NCI-H2029 (cell line): Measurements from ENCODE around the gene HEXIM2.
A peak's percentile ranks its signal among the peaks of the same experiment; 100 is the strongest.
"Not testable (repeated sequence)": the region's sequence is repeated elsewhere in the genome, so short reads cannot be mapped to it uniquely, and the experiment has no call there.

Experiments used
- DNase-seq: peaks from one replicate; lab custom pipeline; 2025; lab: John Stamatoyannopoulos, UW

HEXIM2 gene

DNA sequence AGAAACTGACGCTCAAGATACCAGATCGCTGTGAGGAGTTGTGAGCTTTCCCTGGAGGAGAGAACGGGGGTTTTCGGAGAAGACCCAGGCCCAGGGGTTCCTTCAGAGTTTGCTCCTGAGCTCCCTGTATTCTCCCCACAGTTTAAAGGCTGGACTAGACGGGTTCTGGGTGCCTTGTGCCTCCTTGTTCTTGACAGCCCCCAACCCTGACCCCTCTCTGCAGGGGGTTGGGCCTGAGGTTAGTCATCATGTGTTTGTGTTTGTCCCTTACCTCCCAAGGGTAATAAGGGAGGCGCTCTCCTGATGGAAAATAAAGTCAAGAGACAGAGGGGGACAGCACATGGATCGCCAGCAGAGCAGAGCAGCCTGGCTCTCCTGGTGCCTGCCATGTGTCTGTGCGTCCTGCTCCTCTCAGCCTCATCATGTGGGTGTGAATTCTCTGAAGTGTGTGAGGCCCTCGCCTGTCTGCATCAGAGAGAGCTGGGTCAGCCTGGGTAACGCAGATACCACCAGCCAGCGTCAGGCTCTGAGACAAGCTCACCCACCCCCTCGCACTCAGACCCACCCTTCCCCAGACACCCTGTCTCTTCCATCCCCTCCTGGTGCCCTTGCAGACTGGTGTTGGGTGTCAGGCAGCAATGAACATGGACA is 8.7 kb downstream of the HEXIM2 start:
- DNase-seq = no peak

- DNase-seq = no peak
These were observed 9.3 kb downstream of the HEXIM2 start for GRCh38 chr17:45170931-45171337.

- no peak for DNase-seq
These were observed 9.9 kb downstream of the HEXIM2 start for GRCh38 chr17:45171338-45172231.

DNA sequence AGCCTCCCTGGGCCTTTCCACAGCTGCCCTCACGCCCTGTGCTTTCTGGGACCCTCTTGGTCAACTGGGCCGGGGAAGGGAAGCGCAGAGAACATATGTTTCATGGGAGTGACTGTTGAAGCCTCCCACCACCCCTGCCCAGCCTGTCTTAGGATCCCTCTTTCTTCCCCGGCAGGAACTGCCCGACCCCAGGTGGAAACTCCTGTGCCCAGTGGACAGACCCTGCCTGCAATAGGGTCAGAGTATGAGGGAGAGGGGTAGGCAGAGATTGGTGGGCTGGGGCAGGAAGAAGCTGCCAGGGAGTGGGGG is 10.5 kb downstream of the HEXIM2 start:
- no peak for DNase-seq

GRCh38 chr17:45172541-45173286 is 11.0 kb downstream of the HEXIM2 start:
- peak; percentile 60 for DNase-seq

DNA sequence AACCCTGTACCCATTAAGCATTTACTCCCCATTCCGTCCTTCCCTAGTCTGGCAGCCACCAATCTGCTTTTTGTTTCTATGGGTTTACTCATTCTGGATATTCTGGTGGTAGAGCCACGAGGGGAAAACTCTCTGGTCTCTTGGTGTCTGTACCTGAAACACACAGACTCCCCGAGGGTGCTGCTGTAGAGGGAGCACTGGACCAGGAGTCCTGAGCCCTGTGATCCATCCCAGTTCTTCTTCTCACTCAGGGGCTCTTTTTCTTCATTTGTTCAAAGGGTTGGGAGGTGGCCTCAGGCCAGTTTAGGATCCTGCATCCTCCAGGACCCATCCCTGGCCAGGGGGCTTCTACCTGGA is 14.1 kb downstream of the HEXIM2 start:
- DNase-seq = no peak

GRCh38 chr17:45177563-45177962 is 15.9 kb downstream of the HEXIM2 start:
- no peak for DNase-seq

GRCh38 chr17:45184144-45184543 is 22.5 kb downstream of the HEXIM2 start:
- no peak for DNase-seq

GRCh38 chr17:45186801-45187354 is 25.2 kb downstream of the HEXIM2 start:
- DNase-seq = no peak

DNA sequence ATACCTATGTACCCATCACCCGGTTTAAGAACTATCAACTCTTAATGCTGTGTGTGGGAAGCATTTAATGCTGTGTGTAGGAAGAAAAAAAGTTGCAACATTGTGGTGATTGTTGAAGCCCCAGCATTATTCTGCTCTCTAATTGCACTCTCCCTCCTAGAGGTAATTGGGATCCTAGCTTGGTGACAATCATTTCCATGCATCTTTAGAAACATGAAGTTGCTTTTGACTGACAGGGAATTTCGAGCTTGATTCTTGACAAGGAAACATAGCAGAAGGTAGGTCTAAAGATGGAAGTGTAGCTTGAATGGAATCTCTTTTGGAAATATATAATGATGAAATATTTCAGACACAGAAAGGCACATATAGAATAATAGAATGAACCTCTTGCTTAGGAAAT is 27.3 kb downstream of the HEXIM2 start:
- DNase-seq = no peak

DNA sequence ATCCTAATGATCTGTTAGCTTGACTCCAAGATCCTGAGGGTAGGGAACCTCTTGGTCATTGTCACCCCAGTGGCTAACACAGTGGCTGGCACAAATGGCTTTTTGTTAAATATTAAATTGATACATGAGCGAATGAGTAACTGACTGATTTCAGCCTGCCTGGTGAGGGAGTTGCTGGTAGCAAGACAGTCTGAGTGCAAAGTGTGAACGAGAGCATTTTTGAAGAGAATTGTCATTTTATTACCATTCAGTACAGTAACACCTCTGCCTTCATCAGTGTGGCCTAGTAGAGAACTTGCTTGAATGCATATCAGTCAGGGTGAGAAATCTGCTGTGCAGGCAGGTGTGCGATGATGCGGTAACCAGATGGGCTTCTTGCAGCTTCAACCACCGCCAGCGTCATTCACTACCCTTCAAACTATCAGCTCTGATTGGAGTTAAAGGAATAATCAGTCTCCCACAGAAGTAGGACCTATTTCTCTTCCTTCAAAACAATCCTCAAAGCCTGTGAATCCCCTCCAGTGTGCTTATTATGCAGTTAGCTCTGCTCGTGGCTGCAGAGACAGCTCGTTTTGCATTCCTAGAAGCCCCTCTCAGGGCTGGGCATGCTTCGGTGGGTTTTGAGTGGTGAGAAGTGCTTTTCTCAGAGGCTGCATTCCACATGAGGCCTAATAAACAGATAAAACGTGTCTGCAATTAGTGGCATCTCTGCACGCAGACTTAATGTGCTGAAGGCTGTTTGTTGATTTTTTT is 29.0 kb downstream of the HEXIM2 start:
- no peak for DNase-seq

- no peak for DNase-seq
These were observed 33.7 kb downstream of the HEXIM2 start for GRCh38 chr17:45195424-45195823.

GRCh38 chr17:45197108-45197507 is 35.4 kb downstream of the HEXIM2 start:
- DNase-seq = no peak

DNA sequence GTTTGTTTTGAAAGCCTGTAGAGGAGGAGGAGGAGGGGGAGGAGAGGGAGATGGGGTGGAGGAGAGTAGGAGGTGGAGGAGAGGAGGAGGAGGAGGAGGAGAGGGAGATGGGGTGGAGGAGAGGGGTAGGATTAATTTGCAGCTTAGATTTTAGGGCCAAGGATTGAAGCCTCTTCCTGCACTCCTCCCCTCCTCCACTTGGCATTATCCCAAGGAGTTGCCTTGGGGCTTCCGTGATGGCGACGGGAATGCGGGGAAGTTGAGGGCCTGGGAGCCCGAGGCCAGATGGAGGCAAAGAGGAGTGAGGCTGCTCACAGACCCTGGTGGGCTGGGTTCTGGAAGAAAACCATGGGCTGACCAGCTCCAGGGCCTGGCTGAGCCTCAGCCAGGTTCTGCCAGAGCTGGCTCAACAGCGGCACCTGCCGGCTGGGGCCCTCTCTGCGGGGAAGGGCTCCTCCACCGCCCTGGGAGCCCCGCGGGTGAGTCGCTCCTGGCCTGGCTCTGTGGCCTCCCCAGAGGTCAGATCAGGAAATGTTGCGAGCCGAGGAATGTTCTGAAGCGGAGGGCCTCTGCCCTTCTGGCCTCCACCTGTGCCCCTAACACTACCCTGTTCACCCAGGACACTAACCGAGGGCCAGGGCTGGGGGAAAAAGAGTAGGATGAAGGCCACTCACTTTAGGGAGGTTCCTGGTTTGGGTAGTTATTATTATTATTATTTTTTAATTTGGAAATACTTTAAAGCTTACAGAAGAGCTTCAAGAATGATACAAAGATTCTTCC is 36.1 kb downstream of the HEXIM2 start:
- DNase-seq = peak; percentile 68

GRCh38 chr17:45200701-45201100 is 39.0 kb downstream of the HEXIM2 start:
- no peak for DNase-seq

- DNase-seq = no peak
These were observed 39.8 kb downstream of the HEXIM2 start for GRCh38 chr17:45201457-45201856.

- DNase-seq = not testable (repeated sequence)
These were observed 40.2 kb downstream of the HEXIM2 start for GRCh38 chr17:45201880-45202279.

DNA sequence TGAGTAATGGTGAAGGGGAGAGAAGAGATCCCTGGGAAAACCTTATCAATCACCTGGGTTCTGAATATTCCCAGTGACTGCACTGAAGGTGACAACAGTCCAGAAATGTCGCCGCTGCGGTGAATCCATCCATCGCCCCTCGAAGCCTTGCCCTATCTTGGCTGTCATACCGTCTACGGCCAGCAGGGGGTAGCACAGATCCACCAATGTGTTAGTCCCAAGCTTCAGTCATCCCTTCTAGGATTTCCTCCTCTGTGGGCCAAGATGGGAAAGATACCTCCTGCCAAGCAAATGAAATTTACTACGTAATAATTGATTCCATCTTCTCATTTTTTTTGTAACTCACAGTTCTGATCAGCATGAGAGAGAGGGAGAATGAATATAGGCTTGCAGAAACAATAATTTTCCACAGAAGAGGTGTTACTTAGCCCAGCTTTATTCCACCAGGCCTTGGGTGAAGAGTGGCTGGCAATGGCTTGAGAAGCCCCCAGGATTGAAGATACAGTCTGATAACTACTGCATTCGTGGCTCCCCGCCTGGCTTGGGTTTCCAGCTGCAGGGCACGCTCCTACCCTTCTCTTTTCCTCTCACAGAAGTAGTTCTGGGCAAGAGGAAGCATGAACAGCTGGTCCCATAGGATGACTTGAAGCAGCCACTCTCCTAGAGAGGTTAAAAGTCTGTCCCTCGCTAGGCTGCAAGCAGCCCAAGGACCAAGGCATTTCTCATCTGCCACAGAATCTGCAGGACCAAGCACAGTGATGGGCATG is 57.4 kb downstream of the HEXIM2 start:
- peak; percentile 37 for DNase-seq
